Right lobe of liver (tissue), 4 donors: ENCODE results near the gene CPA2.

Source experiments
- CTCF ChIP-seq, 4 donors: fragments of 200-600 bp in 3 of 4; fragments of 450-650 bp in 1 of 4; IDR thresholded peaks; one replicate each; pipeline versions ENCODE4 v1.5.1 to v1.8.0; 2016 to 2022; ENCODE audit warnings: antibody characterized with exemption in 4 of 4, mild to moderate bottlenecking in 2 of 4
- POLR2A ChIP-seq: fragments of 450-650 bp; IDR thresholded peaks from one replicate; pipeline ENCODE4 v1.6.1; 2017; ENCODE audit warnings: antibody characterized with exemption, mild to moderate bottlenecking
- donor health status: DM: no; HTN: no; CAD: no.
- donor health status: DM: no; HTN: no; CAD: no.
- donor health status: DM: no; HTN: yes; CAD: no.

GRCh38 chr7:130334274-130334673 lies 67.6 kb downstream of the CPA2 start:
- TF ChIP-seq CTCF (IDR thresholded peaks at IDR 0.05) (no peak), POLR2A (no peak)
